Forelimb muscle (tissue), 1 donor: ENCODE results near the gene HEPHL1. TPM values are rescaled to one million over a fixed set of nuclear protein-coding genes. Genes with fewer than 3 reads are reported as not detected.
"Not testable (repeated sequence)": the region's sequence is repeated elsewhere in the genome, so short reads cannot be mapped to it uniquely, and the experiment has no call there.

Experiments used
- DNase-seq: peaks from one replicate; pipeline ENCODE4 v3.0.0-alpha.2; 2013; ENCODE audit warnings: low read depth
- polyA plus RNA-seq: library from polyadenylated mRNA; unstranded; fragments of 120-200 nt; gene quantifications from one replicate; pipeline ENCODE4 v1.2.1, GENCODE V29; 2013; ENCODE audit not compliant: insufficient read length

The HEPHL1 gene
- polyA plus RNA-seq, 1 donor: 0.04 TPM

- DNase-seq: no peak
Measured at GRCh38 chr11:94089341-94089740, 68.2 kb downstream of the HEPHL1 start.

- DNase-seq: no peak
Measured at GRCh38 chr11:94090401-94090800, 69.2 kb downstream of the HEPHL1 start.

GRCh38 chr11:94091091-94091490, 69.9 kb downstream of the HEPHL1 start:
- DNase-seq: no peak

- no peak for DNase-seq
Measured at GRCh38 chr11:94100253-94100652, 79.1 kb downstream of the HEPHL1 start.

GRCh38 chr11:94103471-94103870, 82.3 kb downstream of the HEPHL1 start:
- DNase-seq: no peak

- DNase-seq: no peak
Measured at GRCh38 chr11:94104734-94105133, 83.6 kb downstream of the HEPHL1 start.

- no peak for DNase-seq
Measured at GRCh38 chr11:94106716-94107115, 85.6 kb downstream of the HEPHL1 start.

GRCh38 chr11:94107363-94107762, 86.2 kb downstream of the HEPHL1 start:
- DNase-seq: no peak

- no peak for DNase-seq
Measured at GRCh38 chr11:94111241-94111640, 90.1 kb downstream of the HEPHL1 start.

- no peak for DNase-seq
Measured at GRCh38 chr11:94111660-94112059, 90.5 kb downstream of the HEPHL1 start.

- DNase-seq: no peak
Measured at GRCh38 chr11:94112206-94112953, 91.2 kb downstream of the HEPHL1 start.

GRCh38 chr11:94117197-94117574, 96.0 kb downstream of the HEPHL1 start:
- DNase-seq: no peak

GRCh38 chr11:94117871-94118270, 96.7 kb downstream of the HEPHL1 start:
- DNase-seq: no peak

- DNase-seq: not testable (repeated sequence)
Measured at GRCh38 chr11:94119676-94120075, 98.5 kb downstream of the HEPHL1 start.

- DNase-seq: not testable (repeated sequence)
Measured at GRCh38 chr11:94120516-94120915, 99.4 kb downstream of the HEPHL1 start.

- DNase-seq: no peak
Measured at GRCh38 chr11:94120946-94121345, 99.8 kb downstream of the HEPHL1 start.

GRCh38 chr11:94125407-94126115, 104.4 kb downstream of the HEPHL1 start:
- DNase-seq: no peak

GRCh38 chr11:94127638-94128037, 106.5 kb downstream of the HEPHL1 start:
- DNase-seq: no peak

- no peak for DNase-seq
Measured at GRCh38 chr11:94128291-94128745, 107.2 kb downstream of the HEPHL1 start.

- no peak for DNase-seq
Measured at GRCh38 chr11:94128746-94129511, 107.8 kb downstream of the HEPHL1 start, which contains the start of gene PANX1. Gene PANX1 (plus strand): TSS chr11:94128841. CDS start chr11:94129313, 472 bp downstream.

- no peak for DNase-seq
Measured at GRCh38 chr11:94129512-94130297, 108.6 kb downstream of the HEPHL1 start.
